Esophagus squamous epithelium (tissue), 4 donors: ENCODE results near the gene NKRF.

Experiments
- POLR2A ChIP-seq, 4 donors: fragments of 450-650 bp; IDR thresholded peaks; one replicate each; pipeline ENCODE4 v1.6.1; 2017; ENCODE audit warnings: antibody characterized with exemption in 4 of 4, mild to moderate bottlenecking in 4 of 4, moderate library complexity in 3 of 4
- TF ChIP-seq, protein P1 (sequence below), 6 experiments: fragments of 450-650 bp in 4 of 6; fragments of 200-600 bp in 2 of 6; sonication (generic) in 2 of 6; IDR thresholded peaks; one replicate each; pipeline ENCODE4 v1.5.1; 2016 to 2019; ENCODE audit warnings: antibody characterized with exemption in 6 of 6, mild to moderate bottlenecking in 4 of 6, moderate library complexity in 4 of 6

GRCh38 chrX:119573840-119574393 is 32.3 kb downstream of the NKRF start:
- TF ChIP-seq, protein P1, sequence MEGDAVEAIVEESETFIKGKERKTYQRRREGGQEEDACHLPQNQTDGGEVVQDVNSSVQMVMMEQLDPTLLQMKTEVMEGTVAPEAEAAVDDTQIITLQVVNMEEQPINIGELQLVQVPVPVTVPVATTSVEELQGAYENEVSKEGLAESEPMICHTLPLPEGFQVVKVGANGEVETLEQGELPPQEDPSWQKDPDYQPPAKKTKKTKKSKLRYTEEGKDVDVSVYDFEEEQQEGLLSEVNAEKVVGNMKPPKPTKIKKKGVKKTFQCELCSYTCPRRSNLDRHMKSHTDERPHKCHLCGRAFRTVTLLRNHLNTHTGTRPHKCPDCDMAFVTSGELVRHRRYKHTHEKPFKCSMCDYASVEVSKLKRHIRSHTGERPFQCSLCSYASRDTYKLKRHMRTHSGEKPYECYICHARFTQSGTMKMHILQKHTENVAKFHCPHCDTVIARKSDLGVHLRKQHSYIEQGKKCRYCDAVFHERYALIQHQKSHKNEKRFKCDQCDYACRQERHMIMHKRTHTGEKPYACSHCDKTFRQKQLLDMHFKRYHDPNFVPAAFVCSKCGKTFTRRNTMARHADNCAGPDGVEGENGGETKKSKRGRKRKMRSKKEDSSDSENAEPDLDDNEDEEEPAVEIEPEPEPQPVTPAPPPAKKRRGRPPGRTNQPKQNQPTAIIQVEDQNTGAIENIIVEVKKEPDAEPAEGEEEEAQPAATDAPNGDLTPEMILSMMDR (IDR thresholded peaks at IDR 0.05): no peak
- TF ChIP-seq POLR2A (IDR thresholded peaks at IDR 0.05): no peak
